BLaER1 treated with 17β-estradiol and CSF1 and Interleukin-3, amounts not matched to agents 10 nM and 100 nM (cell line): Measurements from ENCODE around the gene FBXW8.

ENCODE experiments used
- H3K27ac ChIP-seq, 11 experiments: shearing (Covaris generic); formaldehyde crosslinking; 2 replicates each; pipeline ENCODE4 v1.8.1; 2022
- H3K27me3 ChIP-seq, 11 experiments: shearing (Covaris generic); formaldehyde crosslinking; 2 replicates each; pipeline ENCODE4 v1.8.1; 2022
- H3K36me3 ChIP-seq, 11 experiments: shearing (Covaris generic); formaldehyde crosslinking; 2 replicates each; pipeline ENCODE4 v1.8.1; 2022
- H3K4me1 ChIP-seq, 10 experiments: shearing (Covaris generic); formaldehyde crosslinking; 2 replicates each; pipeline ENCODE4 v1.8.1; 2022
- H3K4me2 ChIP-seq, 11 experiments: shearing (Covaris generic); formaldehyde crosslinking; 2 replicates each; pipeline ENCODE4 v1.8.1; 2022
- H3K4me3 ChIP-seq, 10 experiments: shearing (Covaris generic); formaldehyde crosslinking; 2 replicates each; pipeline ENCODE4 v1.8.1; 2022
- H3K9ac ChIP-seq, 11 experiments: shearing (Covaris generic); formaldehyde crosslinking; 2 replicates each; pipeline ENCODE4 v1.8.1; 2022
- H3K9me3 ChIP-seq, 11 experiments: shearing (Covaris generic); formaldehyde crosslinking; replicated peaks in 1 of 11; 2 replicates each; pipeline ENCODE4 v1.8.1; 2022
- H4K20me1 ChIP-seq, 11 experiments: shearing (Covaris generic); formaldehyde crosslinking; 2 replicates each; pipeline ENCODE4 v1.8.1; 2022
- Cebpa-rat ChIP-seq, 11 experiments: shearing (Covaris generic); IDR thresholded peaks; 2 replicates each; pipeline ENCODE4 v1.8.1; 2022

The FBXW8 gene

DNA sequence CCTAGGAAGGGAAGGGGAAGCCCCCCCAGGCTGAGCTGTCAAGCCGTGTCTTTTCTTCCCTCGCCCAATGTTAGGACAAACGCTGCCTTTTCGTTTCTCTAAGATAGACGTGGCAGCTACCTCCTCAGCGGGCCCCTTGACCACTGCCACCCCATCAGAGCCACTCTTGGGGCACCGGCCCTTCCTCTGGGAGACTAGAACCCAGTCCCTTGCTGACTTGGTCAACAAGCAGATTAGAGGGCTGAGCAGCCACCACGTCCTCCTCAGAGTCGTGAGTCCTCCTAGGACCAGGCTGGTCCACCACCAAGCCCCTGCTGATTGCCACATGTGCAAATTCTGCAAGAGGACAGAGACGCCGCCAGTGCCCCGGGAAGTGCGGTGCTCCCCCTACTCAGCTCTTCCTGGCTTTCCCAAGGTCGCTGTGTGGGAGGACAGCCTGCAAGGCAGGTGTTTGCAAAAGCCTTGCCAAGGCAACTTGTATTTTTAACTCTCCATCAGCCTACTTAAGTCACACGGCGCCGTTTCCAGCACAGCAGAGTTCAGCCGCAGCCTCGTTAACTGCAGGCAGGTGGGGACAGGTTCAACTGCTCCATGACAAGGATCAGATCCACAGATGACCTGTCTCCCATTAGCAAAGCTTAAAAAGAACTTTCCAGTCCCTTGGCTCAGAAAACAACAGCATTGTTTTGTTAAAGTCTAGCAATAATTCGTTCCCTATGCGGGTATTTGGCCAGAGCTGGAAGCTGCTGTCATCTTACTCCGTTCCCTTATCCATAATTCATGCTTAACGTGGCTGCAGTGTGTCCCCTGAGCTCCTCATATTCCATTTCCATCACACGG is 122.9 kb downstream of the FBXW8 start:
- Histone ChIP-seq H3K27me3 (peaks cover 12 to 52% (median 22%) of the 10 kb centered on the region in 11 experiments; a peak in 21 of 22 replicates), H4K20me1 (peaks cover 0 to 6% (median 0%) of the 10 kb centered on the region in 11 experiments; a peak in 1 of 22 replicates), H3K4me1 (peaks cover 35 to 78% (median 74%) of the 10 kb centered on the region in 10 experiments), H3K27ac (peak overlapping the region in 3 of 11 experiments; percentile 18 to 55 (median 51); a peak in 5 of 22 replicates), H3K4me3 (peak overlapping the region in 1 of 10 experiments; percentile 0; a peak in 1 of 20 replicates), H3K9me3 (no peaks in the 10 kb centered on the region), H3K4me2 (peak overlapping the region; percentile 65 to 97 (median 86)), H3K9ac (peak overlapping the region in 6 of 11 experiments; percentile 9 to 57 (median 42); a peak in 9 of 22 replicates), H3K36me3 (peaks cover 14 to 30% (median 24%) of the 10 kb centered on the region in 11 experiments; a peak in 21 of 22 replicates)
- no peak for TF ChIP-seq Cebpa-rat (IDR thresholded peaks at IDR 0.05)

- Histone ChIP-seq H3K4me1 (peaks cover 41 to 84% (median 81%) of the 10 kb centered on the region in 10 experiments), H3K9me3 (no peaks in the 10 kb centered on the region), H4K20me1 (peaks cover 0 to 6% (median 0%) of the 10 kb centered on the region in 11 experiments; a peak in 1 of 22 replicates), H3K4me2 (peak overlapping the region in 10 of 11 experiments; percentile 41 to 97 (median 88); a peak in 20 of 22 replicates), H3K9ac (peak overlapping the region in 1 of 11 experiments; percentile 35; a peak in 3 of 22 replicates), H3K4me3 (no peak overlapping the region), H3K27ac (0 out of 22 replicates have a peak overlapping the region, but pooled peaks of 1 of the 11 experiments have one; percentile 8), H3K27me3 (peaks cover 12 to 52% (median 22%) of the 10 kb centered on the region in 11 experiments; a peak in 21 of 22 replicates), H3K36me3 (peaks cover 8 to 23% (median 17%) of the 10 kb centered on the region in 11 experiments; a peak in 17 of 22 replicates)
- TF ChIP-seq Cebpa-rat (IDR thresholded peaks at IDR 0.05) = no peak
These were observed 123.5 kb downstream of the FBXW8 start for GRCh38 chr12:117034249-117034648.

GRCh38 chr12:117034701-117035151 is 124.0 kb downstream of the FBXW8 start:
- Histone ChIP-seq H3K27ac (0 out of 22 replicates have a peak overlapping the region, but pooled peaks of 2 of the 11 experiments have one; percentile 8 to 12), H3K4me1 (peaks cover 46 to 89% (median 86%) of the 10 kb centered on the region in 10 experiments), H3K4me3 (no peak overlapping the region), H3K9me3 (no peaks in the 10 kb centered on the region), H3K4me2 (peak overlapping the region; percentile 10 to 97 (median 86); a peak in 20 of 22 replicates), H3K9ac (peak overlapping the region in 3 of 11 experiments; percentile 28 to 35 (median 29); a peak in 4 of 22 replicates), H3K27me3 (peaks cover 12 to 52% (median 22%) of the 10 kb centered on the region in 11 experiments; a peak in 21 of 22 replicates), H4K20me1 (peaks cover 0 to 6% (median 0%) of the 10 kb centered on the region in 11 experiments; a peak in 1 of 22 replicates), H3K36me3 (peaks cover 5 to 19% (median 13%) of the 10 kb centered on the region in 11 experiments; a peak in 15 of 22 replicates)
- no peak for TF ChIP-seq Cebpa-rat (IDR thresholded peaks at IDR 0.05)

DNA sequence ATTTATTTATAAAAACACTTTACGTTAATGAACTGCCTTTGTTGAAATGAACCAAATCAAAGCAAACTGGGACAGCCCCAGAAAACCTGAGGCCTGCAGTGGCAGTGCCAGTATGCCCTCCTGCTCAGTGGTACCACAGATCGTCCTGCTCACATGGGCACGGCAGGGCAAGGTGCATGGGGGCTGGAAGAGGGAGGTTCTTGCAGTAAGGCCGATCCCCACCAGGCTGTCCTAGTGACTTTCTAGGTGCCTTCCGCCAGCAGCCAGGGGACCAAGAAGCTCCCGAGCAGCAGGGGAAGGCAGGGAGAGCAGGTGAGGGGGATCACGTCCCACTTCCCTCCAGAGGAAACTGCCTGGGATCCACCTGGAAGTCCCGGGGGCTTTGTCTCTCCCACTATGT is 124.5 kb downstream of the FBXW8 start:
- Histone ChIP-seq H3K27me3 (peaks cover 12 to 52% (median 22%) of the 10 kb centered on the region in 11 experiments; a peak in 21 of 22 replicates), H3K9ac (peak overlapping the region in 4 of 11 experiments; percentile 2 to 35 (median 28); a peak in 2 of 22 replicates), H3K4me2 (peak overlapping the region; percentile 10 to 97 (median 86); a peak in 20 of 22 replicates), H3K4me1 (peaks cover 52 to 94% (median 91%) of the 10 kb centered on the region in 10 experiments), H3K27ac (0 out of 22 replicates have a peak overlapping the region, but pooled peaks of 2 of the 11 experiments have one; percentile 8 to 12), H3K4me3 (no peak overlapping the region), H4K20me1 (peaks cover 0 to 6% (median 0%) of the 10 kb centered on the region in 11 experiments; a peak in 1 of 22 replicates), H3K9me3 (no peaks in the 10 kb centered on the region), H3K36me3 (peaks cover 0 to 13% (median 8%) of the 10 kb centered on the region in 11 experiments; a peak in 14 of 22 replicates)
- no peak for TF ChIP-seq Cebpa-rat (IDR thresholded peaks at IDR 0.05)

- H3K4me3 ChIP-seq = no peak overlapping the region
- H4K20me1 ChIP-seq = peaks cover 0 to 6% (median 0%) of the 10 kb centered on the region in 11 experiments; a peak in 1 of 22 replicates
- peak overlapping the region in 10 of 11 experiments; percentile 10 to 97 (median 88); a peak in 18 of 22 replicates for H3K4me2 ChIP-seq
- peaks cover 0 to 6% (median under 1%) of the 10 kb centered on the region in 11 experiments; a peak in 4 of 22 replicates for H3K36me3 ChIP-seq
- H3K4me1 ChIP-seq = peaks cover 59 to 100% (median 98%) of the 10 kb centered on the region in 10 experiments
- no peak for TF ChIP-seq Cebpa-rat (IDR thresholded peaks at IDR 0.05)
- H3K9ac ChIP-seq = 0 out of 22 replicates have a peak overlapping the region, but pooled peaks of 2 of the 11 experiments have one; percentile 1 to 11
- peak overlapping the region in 2 of 11 experiments; percentile 23 to 27; a peak in 2 of 22 replicates for H3K27ac ChIP-seq
- H3K27me3 ChIP-seq = peaks cover 12 to 52% (median 22%) of the 10 kb centered on the region in 11 experiments; a peak in 21 of 22 replicates
- H3K9me3 ChIP-seq = no peaks in the 10 kb centered on the region
These were observed 125.3 kb downstream of the FBXW8 start for GRCh38 chr12:117036046-117036445.

GRCh38 chr12:117036547-117036946 is 125.8 kb downstream of the FBXW8 start:
- H3K4me1 ChIP-seq = peaks cover 64 to 100% (median 100%) of the 10 kb centered on the region in 10 experiments
- no peak for TF ChIP-seq Cebpa-rat (IDR thresholded peaks at IDR 0.05)
- peaks cover 12 to 52% (median 22%) of the 10 kb centered on the region in 11 experiments; a peak in 21 of 22 replicates for H3K27me3 ChIP-seq
- peak overlapping the region in 3 of 11 experiments; percentile 1 to 19 (median 11); a peak in 2 of 22 replicates for H3K9ac ChIP-seq
- H3K4me2 ChIP-seq = peak overlapping the region in 9 of 11 experiments; percentile 41 to 97 (median 91); a peak in 17 of 22 replicates
- peak overlapping the region in 4 of 11 experiments; percentile 16 to 27 (median 21); a peak in 5 of 22 replicates for H3K27ac ChIP-seq
- H3K4me3 ChIP-seq = no peak overlapping the region
- no peaks in the 10 kb centered on the region for H3K9me3 ChIP-seq
- 0 out of 22 replicates have a peak, but pooled peaks cover 0 to under 1% (median 0%) of the 10 kb centered on the region in 11 experiments for H3K36me3 ChIP-seq
- H4K20me1 ChIP-seq = peaks cover 0 to 6% (median 0%) of the 10 kb centered on the region in 11 experiments; a peak in 1 of 22 replicates

- H3K4me2 ChIP-seq = peak overlapping the region; percentile 38 to 97 (median 91)
- no peak for TF ChIP-seq Cebpa-rat (IDR thresholded peaks at IDR 0.05)
- H4K20me1 ChIP-seq = peaks cover 0 to 6% (median 0%) of the 10 kb centered on the region in 11 experiments; a peak in 1 of 22 replicates
- H3K4me3 ChIP-seq = no peak overlapping the region
- no peaks in the 10 kb centered on the region for H3K36me3 ChIP-seq
- peak overlapping the region in 5 of 11 experiments; percentile 15 to 87 (median 86); a peak in 6 of 22 replicates for H3K27ac ChIP-seq
- peaks cover 73 to 100% (median 100%) of the 10 kb centered on the region in 10 experiments for H3K4me1 ChIP-seq
- peak overlapping the region in 4 of 11 experiments; percentile 4 to 48 (median 33); a peak in 5 of 22 replicates for H3K9ac ChIP-seq
- no peaks in the 10 kb centered on the region for H3K9me3 ChIP-seq
- H3K27me3 ChIP-seq = peaks cover 12 to 45% (median 22%) of the 10 kb centered on the region in 11 experiments; a peak in 21 of 22 replicates
These were observed 126.7 kb downstream of the FBXW8 start for GRCh38 chr12:117037289-117038022.
